HuH-7.5 (cell line): ENCODE measurements around the gene HEXIM2.
"Not testable (repeated sequence)": the region's sequence is repeated elsewhere in the genome, so short reads cannot be mapped to it uniquely, and the experiment has no call there.

Experiments used
- DNase-seq: peaks from one replicate; pipeline ENCODE4 v3.0.0; 2011; ENCODE audit warnings: low spot score

HEXIM2 gene

DNA sequence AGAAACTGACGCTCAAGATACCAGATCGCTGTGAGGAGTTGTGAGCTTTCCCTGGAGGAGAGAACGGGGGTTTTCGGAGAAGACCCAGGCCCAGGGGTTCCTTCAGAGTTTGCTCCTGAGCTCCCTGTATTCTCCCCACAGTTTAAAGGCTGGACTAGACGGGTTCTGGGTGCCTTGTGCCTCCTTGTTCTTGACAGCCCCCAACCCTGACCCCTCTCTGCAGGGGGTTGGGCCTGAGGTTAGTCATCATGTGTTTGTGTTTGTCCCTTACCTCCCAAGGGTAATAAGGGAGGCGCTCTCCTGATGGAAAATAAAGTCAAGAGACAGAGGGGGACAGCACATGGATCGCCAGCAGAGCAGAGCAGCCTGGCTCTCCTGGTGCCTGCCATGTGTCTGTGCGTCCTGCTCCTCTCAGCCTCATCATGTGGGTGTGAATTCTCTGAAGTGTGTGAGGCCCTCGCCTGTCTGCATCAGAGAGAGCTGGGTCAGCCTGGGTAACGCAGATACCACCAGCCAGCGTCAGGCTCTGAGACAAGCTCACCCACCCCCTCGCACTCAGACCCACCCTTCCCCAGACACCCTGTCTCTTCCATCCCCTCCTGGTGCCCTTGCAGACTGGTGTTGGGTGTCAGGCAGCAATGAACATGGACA lies 8.7 kb downstream of the HEXIM2 start:
- no peak for DNase-seq

DNA sequence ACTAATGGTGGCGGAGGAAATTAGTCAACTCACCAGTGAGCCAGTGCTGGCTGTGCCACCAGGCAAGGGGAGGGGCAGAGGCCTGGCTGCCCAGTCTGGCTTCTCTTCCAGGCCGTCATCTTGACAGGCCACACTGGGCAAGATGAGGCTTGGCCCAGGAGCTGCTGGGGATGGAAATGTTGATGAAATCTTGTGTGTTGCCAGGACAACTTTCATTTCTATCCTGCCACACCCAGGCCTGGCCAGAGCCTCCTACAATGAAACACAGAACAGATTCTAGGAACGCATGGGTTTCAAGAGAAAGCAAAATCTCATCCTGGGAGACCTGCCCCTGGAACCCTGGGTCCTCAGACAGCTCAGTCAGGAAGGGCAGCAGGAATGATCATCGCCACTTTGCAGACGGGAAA lies 9.3 kb downstream of the HEXIM2 start:
- DNase-seq: no peak

DNA sequence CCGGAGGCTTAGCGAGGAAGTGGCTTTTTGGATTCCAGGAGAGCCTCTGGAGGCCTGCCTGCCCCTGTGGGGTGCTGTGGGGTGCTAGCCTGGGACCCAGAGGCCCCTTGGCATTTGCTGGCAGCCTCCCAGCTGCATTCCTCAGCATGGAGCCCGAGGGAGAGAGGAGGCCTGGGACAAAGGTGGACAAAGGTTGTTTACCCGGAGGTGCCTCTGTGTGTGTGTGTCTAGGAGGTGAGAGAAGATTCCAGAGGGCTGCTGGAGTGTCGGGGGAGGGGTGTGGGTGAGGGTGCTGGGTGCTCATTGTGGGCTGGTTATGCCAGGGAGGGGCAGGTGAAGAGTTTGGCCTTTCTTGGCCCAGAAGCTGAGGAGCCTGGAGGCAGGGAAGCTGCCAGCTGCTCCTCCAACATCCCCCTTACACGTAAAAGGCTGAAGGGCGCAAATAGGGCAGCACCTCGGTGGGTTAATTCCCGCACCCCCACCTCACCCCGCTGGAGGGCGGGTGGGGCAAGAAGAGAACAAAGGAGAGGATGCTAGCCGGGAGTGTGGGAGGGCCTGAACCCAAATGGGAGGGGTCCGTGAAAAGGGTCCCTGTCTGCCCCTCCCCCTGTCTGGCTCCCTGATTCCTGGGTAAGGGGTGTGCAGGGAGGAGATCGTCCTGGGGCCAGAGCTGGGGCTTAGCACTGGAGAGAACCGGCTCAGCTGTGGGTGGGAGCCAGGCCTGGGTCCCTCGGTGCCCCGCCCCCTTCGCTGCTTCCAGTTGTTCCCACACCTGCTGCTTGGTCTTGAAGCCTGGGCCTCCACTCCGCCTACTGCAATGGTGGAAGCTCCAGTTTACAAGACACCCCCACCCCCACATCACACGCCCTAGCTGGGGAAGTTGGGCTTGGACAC lies 9.9 kb downstream of the HEXIM2 start:
- DNase-seq: no peak

DNA sequence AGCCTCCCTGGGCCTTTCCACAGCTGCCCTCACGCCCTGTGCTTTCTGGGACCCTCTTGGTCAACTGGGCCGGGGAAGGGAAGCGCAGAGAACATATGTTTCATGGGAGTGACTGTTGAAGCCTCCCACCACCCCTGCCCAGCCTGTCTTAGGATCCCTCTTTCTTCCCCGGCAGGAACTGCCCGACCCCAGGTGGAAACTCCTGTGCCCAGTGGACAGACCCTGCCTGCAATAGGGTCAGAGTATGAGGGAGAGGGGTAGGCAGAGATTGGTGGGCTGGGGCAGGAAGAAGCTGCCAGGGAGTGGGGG lies 10.5 kb downstream of the HEXIM2 start:
- DNase-seq: no peak

DNA sequence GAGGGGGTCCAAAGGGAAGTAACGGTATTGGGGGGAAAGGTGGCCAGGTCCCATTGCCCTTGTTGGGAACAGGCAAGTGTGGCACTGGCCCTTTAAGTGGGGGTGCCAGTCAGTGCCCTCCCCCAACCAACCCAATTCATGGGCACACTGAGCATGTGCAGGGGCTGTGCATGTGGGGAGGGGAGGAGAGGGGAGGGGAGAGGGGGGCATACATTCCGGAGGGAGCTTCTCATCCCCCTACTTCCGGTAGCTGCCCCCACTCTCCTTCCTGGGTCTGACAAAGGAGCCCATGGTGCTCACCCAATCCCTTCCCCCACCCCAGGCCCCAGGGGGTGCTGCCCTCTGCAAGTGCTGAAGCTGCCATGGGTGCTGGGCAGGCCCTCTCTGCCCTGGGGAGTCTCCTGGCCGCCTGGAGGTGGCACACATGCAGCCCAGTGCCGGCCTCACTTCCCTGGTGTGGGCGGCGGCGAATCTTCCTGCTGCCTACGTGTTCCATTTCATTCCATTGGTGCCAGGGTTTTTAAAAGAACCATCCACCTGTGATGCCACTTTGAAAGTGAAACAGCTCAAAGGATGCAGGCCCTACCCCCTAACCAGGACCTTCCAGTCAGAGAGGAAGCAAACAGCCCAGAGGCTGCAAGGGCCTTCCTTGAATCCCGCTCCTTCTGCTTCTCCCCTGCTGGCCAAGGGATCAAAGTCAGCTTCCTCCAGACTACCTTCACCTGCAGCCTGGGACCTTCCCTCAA lies 11.0 kb downstream of the HEXIM2 start:
- DNase-seq: no peak

DNA sequence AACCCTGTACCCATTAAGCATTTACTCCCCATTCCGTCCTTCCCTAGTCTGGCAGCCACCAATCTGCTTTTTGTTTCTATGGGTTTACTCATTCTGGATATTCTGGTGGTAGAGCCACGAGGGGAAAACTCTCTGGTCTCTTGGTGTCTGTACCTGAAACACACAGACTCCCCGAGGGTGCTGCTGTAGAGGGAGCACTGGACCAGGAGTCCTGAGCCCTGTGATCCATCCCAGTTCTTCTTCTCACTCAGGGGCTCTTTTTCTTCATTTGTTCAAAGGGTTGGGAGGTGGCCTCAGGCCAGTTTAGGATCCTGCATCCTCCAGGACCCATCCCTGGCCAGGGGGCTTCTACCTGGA lies 14.1 kb downstream of the HEXIM2 start:
- no peak for DNase-seq

DNA sequence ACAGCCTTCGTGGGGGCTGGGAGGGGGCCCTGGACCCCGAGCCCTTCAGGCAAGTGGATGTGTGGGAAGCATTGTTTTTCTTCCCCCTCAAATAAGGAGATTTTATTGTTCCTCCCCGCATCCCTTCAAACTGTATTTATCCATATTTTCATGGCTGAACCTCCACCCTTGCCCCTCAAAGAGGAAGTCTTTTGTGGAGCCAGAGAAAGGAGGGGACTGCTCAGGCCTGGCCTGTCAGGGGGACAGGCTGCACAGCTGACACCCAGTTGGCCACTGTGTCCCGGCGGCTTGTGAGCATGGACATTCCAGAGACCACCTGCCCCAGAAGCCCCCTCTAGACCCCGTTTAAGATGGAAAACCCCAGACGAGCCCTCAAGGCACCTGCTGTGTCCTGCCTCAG lies 15.9 kb downstream of the HEXIM2 start:
- DNase-seq: no peak

DNA sequence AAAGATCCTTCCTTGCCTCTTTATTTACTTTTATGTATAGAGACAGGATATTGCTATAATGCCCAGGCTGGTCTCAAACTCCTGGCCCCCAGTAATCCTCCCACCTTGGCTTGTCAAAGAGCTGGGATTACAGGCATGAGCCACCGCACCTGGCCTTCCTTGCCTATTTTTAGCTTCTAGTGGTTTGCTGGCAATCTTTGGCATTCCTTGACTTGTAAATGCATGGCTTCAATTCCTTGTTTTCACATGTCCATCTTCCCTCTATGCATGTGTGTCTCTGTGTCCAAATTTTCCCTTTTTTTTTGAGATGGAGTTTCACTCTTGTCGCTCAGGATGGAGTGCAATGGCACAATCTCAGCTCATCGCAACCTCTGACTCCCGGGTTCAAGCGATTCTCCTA lies 22.5 kb downstream of the HEXIM2 start:
- no peak for DNase-seq

DNA sequence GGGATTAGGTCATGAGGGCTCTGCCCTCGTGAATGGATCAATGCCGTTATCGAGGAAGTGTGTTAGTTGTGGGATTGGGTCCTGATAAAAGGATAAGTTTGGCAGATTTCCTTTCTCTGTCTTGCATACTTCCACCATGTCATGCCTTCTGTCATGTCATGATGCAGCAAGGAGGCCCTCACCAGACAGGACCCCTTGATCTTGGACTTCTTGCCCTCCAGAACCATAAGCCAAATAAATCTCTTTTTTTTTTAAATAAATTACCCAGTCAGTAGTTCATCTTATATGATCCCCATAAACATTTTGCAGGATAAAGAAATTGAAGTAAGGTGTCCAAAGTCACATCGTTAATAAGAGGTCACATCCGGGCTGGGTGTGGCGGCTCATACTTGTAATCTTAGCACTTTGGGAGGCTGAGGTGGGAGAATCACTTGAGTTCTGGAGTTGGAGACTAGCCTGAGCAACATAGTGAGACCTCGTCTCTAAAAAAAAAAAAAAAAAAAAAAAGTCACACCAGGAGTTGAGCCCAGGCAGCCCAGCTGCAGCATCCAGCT lies 25.2 kb downstream of the HEXIM2 start:
- DNase-seq: no peak

DNA sequence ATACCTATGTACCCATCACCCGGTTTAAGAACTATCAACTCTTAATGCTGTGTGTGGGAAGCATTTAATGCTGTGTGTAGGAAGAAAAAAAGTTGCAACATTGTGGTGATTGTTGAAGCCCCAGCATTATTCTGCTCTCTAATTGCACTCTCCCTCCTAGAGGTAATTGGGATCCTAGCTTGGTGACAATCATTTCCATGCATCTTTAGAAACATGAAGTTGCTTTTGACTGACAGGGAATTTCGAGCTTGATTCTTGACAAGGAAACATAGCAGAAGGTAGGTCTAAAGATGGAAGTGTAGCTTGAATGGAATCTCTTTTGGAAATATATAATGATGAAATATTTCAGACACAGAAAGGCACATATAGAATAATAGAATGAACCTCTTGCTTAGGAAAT lies 27.3 kb downstream of the HEXIM2 start:
- DNase-seq: no peak

DNA sequence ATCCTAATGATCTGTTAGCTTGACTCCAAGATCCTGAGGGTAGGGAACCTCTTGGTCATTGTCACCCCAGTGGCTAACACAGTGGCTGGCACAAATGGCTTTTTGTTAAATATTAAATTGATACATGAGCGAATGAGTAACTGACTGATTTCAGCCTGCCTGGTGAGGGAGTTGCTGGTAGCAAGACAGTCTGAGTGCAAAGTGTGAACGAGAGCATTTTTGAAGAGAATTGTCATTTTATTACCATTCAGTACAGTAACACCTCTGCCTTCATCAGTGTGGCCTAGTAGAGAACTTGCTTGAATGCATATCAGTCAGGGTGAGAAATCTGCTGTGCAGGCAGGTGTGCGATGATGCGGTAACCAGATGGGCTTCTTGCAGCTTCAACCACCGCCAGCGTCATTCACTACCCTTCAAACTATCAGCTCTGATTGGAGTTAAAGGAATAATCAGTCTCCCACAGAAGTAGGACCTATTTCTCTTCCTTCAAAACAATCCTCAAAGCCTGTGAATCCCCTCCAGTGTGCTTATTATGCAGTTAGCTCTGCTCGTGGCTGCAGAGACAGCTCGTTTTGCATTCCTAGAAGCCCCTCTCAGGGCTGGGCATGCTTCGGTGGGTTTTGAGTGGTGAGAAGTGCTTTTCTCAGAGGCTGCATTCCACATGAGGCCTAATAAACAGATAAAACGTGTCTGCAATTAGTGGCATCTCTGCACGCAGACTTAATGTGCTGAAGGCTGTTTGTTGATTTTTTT lies 29.0 kb downstream of the HEXIM2 start:
- no peak for DNase-seq

DNA sequence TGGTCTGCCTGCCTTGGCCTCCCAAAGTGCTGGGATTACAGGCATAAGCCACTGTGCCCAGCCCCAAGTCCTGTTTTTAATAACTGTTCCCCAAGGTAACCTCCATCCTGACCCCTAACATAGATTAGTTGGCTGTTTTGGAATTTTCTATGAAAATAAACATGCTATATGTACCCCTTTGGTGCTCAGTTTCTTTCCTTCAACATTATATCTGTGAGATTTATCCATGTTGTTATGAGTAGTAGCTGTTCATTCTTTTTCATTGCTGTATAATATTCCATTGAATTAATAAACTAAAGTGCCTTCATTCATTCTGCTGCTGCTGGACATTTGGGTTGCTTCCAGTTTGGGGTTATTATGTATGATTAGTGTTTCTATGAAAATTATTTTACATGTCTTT lies 33.7 kb downstream of the HEXIM2 start:
- no peak for DNase-seq

DNA sequence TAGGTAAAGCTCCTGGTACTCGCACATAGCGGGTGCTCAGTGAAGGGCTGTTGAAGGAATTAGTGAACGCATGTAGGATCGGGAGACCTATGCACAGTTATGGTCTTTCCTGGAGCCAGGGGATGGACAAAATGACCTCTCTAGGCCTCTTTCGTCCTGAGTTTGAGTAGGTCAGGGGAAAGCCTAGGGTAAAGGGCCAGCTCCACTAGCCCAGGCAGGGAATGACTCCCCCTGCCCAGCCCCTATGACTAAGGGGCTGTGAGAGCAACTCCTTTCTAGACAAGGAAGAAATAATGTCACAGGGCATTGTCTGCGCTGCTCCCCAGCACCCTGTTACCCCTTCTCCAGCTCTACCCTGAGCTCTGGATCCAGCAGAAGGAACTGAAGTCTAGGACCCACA lies 35.4 kb downstream of the HEXIM2 start:
- no peak for DNase-seq

DNA sequence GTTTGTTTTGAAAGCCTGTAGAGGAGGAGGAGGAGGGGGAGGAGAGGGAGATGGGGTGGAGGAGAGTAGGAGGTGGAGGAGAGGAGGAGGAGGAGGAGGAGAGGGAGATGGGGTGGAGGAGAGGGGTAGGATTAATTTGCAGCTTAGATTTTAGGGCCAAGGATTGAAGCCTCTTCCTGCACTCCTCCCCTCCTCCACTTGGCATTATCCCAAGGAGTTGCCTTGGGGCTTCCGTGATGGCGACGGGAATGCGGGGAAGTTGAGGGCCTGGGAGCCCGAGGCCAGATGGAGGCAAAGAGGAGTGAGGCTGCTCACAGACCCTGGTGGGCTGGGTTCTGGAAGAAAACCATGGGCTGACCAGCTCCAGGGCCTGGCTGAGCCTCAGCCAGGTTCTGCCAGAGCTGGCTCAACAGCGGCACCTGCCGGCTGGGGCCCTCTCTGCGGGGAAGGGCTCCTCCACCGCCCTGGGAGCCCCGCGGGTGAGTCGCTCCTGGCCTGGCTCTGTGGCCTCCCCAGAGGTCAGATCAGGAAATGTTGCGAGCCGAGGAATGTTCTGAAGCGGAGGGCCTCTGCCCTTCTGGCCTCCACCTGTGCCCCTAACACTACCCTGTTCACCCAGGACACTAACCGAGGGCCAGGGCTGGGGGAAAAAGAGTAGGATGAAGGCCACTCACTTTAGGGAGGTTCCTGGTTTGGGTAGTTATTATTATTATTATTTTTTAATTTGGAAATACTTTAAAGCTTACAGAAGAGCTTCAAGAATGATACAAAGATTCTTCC lies 36.1 kb downstream of the HEXIM2 start:
- DNase-seq: peak; percentile 54

DNA sequence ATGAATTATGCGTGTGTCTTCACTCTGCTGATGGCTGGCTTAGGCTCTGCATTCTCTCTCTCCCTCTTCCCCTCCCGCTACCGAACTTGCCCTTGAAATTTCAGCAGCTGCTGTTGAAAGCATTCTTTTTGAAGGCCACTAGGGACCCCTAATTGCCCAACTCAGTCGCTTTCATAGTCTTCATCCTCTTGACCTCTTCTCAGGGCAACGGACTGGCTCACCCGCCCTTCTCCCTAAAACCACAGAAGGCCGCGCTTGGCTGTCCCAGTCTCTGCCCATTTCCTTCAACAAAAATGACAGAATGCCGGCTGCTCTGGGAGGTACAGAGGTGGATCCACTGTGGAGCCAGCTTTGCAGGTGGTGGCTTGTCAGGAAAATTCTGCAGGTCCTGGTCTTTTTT lies 39.0 kb downstream of the HEXIM2 start:
- DNase-seq: no peak

DNA sequence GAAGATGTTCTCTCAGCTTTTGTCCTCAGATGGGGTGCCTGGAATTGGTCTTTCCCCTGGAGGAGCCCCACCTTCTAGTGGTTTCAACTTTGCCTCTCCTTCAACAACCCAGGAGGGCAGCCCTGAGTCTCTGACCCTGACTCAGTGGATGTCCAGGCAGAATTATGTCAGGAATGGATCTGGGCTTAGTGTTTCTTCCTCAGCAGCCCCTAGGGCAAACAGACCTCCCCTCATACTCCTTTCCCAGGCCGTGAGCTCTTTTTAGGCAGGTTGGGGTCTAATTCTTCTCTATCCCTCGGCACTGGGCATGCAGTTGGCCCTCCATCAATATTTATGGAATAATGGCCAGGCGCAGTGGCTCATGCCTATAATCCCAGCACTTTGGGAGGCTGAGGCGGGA lies 39.8 kb downstream of the HEXIM2 start:
- DNase-seq: no peak

DNA sequence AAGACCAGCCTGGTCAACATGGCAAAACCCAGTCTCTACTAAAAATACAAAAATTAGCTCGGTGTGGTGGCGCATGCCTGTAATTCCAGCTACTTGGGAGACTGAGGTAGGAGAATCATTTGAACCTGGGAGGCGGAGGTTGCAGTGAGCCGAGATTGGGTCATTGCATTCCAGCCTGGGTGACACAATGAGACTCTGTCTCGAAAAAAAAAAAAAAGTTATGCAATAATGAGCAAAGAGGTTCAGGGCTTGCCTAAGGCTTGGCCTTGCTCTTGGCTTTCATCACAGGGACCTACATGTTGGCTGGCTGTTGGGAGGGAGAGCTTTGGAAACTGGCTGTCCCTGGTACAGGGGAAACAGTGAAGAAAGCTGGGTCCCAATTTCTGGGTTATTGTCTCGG lies 40.2 kb downstream of the HEXIM2 start:
- not testable (repeated sequence) for DNase-seq

DNA sequence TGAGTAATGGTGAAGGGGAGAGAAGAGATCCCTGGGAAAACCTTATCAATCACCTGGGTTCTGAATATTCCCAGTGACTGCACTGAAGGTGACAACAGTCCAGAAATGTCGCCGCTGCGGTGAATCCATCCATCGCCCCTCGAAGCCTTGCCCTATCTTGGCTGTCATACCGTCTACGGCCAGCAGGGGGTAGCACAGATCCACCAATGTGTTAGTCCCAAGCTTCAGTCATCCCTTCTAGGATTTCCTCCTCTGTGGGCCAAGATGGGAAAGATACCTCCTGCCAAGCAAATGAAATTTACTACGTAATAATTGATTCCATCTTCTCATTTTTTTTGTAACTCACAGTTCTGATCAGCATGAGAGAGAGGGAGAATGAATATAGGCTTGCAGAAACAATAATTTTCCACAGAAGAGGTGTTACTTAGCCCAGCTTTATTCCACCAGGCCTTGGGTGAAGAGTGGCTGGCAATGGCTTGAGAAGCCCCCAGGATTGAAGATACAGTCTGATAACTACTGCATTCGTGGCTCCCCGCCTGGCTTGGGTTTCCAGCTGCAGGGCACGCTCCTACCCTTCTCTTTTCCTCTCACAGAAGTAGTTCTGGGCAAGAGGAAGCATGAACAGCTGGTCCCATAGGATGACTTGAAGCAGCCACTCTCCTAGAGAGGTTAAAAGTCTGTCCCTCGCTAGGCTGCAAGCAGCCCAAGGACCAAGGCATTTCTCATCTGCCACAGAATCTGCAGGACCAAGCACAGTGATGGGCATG lies 57.4 kb downstream of the HEXIM2 start:
- DNase-seq: peak; percentile 83
